Measurements from ENCODE around the gene ILDR2. TPM values are rescaled to one million over a fixed set of nuclear protein-coding genes. Genes with fewer than 3 reads are reported as not detected.
A peak's percentile ranks its signal among the peaks of the same experiment; 100 is the strongest.

ILDR2 gene
- total RNA-seq, 1 donor from 2014 or later, result 2.7 TPM

DNA sequence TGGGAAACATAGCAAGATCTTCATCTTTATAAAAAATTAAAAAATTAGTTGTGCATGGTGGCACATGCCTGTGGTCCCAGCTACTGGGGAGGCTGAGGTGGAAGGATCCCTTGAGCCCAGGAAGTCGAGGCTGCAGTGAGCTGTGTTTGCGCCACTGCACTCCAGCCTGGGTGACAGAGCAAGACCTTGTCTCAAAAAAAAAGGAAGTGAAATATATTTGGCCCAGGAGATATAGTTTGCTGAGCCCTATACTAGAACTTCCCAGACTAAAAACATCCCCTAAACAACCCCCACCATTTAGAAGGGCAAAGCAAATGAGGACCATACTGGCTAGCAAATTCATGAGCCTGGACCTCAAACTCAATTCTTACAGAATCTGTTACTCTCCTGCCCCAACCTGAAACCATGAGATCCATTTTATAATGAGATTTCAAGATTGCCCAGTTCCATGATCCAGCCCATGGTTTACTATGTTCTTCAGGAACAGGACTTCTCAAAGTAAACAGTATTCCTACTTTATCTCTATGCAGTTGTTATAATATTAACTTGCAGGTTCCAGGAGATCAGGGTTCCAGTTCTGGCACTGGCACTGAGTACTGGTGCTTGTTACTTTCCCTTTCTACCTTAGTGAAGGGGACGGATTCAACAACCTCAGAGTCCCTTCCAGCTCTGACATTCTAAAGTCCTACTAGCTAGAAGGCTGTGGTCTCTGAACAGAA, 50.4 kb downstream of the ILDR2 start:
- TF ChIP-seq, protein P1, sequence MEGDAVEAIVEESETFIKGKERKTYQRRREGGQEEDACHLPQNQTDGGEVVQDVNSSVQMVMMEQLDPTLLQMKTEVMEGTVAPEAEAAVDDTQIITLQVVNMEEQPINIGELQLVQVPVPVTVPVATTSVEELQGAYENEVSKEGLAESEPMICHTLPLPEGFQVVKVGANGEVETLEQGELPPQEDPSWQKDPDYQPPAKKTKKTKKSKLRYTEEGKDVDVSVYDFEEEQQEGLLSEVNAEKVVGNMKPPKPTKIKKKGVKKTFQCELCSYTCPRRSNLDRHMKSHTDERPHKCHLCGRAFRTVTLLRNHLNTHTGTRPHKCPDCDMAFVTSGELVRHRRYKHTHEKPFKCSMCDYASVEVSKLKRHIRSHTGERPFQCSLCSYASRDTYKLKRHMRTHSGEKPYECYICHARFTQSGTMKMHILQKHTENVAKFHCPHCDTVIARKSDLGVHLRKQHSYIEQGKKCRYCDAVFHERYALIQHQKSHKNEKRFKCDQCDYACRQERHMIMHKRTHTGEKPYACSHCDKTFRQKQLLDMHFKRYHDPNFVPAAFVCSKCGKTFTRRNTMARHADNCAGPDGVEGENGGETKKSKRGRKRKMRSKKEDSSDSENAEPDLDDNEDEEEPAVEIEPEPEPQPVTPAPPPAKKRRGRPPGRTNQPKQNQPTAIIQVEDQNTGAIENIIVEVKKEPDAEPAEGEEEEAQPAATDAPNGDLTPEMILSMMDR (IDR thresholded peaks at IDR 0.05), result no peak
- DNase-seq (ENCODE audit: low spot score), result no peak

DNA sequence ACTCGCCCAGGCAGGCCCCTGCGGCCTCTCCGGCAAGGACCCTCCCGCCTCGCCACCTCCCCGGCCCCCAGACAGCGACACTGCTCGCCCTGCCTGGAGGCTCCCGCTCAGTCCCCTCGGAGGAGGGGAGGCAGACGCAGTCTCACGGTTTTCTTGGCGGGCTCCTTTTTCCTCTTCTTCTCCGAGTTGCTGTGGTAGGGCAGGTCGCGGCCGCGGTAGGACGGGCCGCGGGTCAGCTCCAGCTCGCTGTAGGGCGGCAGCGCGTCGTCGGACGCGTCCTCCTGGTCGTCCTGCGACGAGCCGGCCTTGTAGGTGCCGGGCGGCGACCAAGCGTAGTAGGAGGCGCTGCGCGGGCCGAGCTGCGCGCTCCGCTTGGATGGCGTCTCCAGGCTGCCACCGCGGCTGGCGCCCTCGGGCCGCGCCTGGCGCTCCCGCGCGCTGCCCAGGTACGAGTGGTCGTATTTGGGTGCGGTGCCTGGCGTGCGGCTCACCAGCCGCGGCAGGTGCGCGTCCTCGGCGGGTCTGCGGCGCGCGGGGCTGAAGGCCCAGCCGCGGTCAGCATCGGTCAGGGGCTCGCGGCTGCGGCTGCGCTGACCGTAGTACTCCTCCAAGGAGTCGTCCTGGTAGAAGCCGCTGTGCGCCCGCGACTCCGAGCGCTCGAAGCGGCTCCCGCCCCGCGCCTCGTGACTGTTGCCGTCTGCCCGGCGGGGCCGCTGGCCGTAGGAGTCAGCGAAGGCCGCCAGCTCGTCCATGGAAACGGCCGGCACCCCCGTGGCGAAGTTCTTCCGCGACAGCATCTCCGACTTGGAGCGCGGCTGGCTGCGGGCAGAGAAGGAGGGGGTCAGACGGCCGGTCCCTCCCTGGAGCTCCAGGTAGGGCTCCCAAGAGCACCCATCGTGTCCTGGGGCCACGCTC, 54.5 kb downstream of the ILDR2 start:
- H3K4me3 Mint-ChIP-seq (ENCODE audit: unreplicated experiment), result peak overlapping the region; percentile 57
- H3K27me3 Mint-ChIP-seq (ENCODE audit: low read depth), result no peaks in the 10 kb centered on the region
- peak; percentile 65 for DNase-seq (ENCODE audit: low spot score)
- H3K27ac Mint-ChIP-seq (ENCODE audit: unreplicated experiment), result no peak overlapping the region
- no peaks in the 10 kb centered on the region for H3K36me3 Mint-ChIP-seq (ENCODE audit: low read depth)
- H3K4me1 Mint-ChIP-seq (ENCODE audit: low read depth), result peaks cover 20% of the 10 kb centered on the region
- no peaks in the 10 kb centered on the region for H3K9me3 Mint-ChIP-seq (ENCODE audit: low read depth)
- TF ChIP-seq, protein P1 (IDR thresholded peaks at IDR 0.05), result no peak

More for the DNA sequence above, 50.4 kb downstream of the ILDR2 start:
- Mint-ChIP-seq H3K27me3 (ENCODE audit: low read depth) (no peaks in the 10 kb centered on the region), H3K4me3 (ENCODE audit: unreplicated experiment) (no peak overlapping the region), H3K9me3 (ENCODE audit: low read depth) (peaks cover 3% of the 10 kb centered on the region), H3K27ac (ENCODE audit: unreplicated experiment) (peak overlapping the region; percentile 75), H3K36me3 (ENCODE audit: low read depth) (peaks cover 1% of the 10 kb centered on the region), H3K4me1 (ENCODE audit: low read depth) (peaks cover 16% of the 10 kb centered on the region)

DNA sequence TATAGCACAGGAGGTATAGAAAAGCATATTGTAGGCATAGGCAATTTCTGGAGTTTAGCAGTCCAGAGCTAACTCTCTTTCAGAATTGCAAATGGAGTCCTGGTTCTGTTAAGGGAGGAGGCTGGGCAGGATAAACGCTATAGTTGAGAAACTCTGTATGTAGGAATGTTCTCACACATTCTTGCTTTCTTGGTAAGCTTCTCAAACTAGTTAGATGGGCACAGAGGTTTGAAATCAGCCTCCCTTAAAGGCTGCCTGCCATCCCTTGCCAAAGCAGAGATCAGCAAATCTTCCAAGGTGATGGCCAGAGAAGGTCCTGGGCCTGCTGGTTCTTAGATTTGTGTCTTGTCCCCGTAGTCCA, 56.4 kb downstream of the ILDR2 start:
- no peaks in the 10 kb centered on the region for H3K27me3 Mint-ChIP-seq (ENCODE audit: low read depth)
- TF ChIP-seq, protein P1 (IDR thresholded peaks at IDR 0.05), result no peak
- DNase-seq (ENCODE audit: low spot score), result no peak
- no peaks in the 10 kb centered on the region for H3K9me3 Mint-ChIP-seq (ENCODE audit: low read depth)
- no peak overlapping the region for H3K4me3 Mint-ChIP-seq (ENCODE audit: unreplicated experiment)
- no peak overlapping the region for H3K27ac Mint-ChIP-seq (ENCODE audit: unreplicated experiment)
- no peaks in the 10 kb centered on the region for H3K36me3 Mint-ChIP-seq (ENCODE audit: low read depth)
- peaks cover 10% of the 10 kb centered on the region for H3K4me1 Mint-ChIP-seq (ENCODE audit: low read depth)

DNA sequence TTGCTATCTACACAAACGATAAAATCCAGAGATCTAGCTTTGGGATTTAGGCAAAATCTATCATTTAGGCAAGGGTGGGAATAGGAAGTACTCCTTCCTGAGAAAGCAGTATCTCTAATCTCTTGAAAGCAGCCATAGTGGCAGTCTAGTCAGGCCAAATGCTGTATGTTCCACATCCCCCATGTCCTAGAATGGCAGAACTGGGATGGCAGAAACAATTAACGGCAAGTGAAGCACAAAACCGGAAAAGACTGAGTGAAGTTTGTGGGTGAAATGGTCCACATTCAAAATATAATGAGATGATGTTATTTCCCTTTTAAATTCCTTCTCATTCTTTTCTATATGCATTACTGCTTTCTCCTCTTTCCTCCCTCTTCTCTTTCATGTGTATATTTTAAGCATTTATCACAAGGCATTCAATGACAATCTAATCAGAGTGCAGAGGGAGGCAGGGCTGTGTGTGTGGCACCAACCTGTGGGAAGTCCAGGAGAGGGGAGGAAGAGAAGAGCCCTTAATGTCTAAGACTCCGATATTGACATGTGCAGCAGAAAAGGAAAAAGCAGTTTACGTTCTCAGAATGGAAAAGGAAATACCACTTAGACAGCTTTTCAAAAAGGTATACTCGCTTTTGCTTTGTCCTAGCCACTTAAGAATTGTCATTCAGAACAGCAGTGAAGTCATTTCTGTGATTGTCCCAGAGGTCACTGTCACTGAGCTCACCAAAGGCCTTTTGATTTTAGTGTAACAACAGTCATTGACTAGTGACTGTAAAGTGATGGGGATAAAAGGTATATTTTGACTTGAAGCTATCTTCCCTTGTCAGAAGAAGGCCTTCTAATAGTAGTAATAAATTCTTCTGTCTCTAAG, 57.0 kb downstream of the ILDR2 start:
- no peaks in the 10 kb centered on the region for H3K36me3 Mint-ChIP-seq (ENCODE audit: low read depth)
- TF ChIP-seq, protein P1 (IDR thresholded peaks at IDR 0.05), result no peak
- H3K4me1 Mint-ChIP-seq (ENCODE audit: low read depth), result peaks cover 13% of the 10 kb centered on the region
- H3K9me3 Mint-ChIP-seq (ENCODE audit: low read depth), result no peaks in the 10 kb centered on the region
- no peak for DNase-seq (ENCODE audit: low spot score)
- H3K4me3 Mint-ChIP-seq (ENCODE audit: unreplicated experiment), result no peak overlapping the region
- no peak overlapping the region for H3K27ac Mint-ChIP-seq (ENCODE audit: unreplicated experiment)
- H3K27me3 Mint-ChIP-seq (ENCODE audit: low read depth), result no peaks in the 10 kb centered on the region

DNA sequence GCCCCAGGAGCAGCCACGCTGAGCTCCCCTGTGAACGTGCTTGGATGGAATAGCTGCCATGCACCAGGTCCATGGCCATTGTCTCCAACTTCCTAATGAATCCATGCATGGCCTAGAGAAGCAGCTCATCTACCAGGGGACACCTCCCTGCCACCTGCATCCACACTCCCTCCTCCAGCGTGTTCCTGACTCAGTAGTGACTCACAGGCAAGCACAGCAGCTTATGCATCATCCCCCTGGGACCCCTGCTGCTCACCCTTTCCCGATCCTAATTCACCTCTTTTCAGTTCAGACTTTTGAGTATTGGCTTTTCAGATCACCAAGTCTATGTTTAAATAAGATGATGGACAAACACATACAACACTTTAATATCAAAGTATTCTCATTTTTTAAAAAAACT, 59.4 kb downstream of the ILDR2 start:
- Mint-ChIP-seq H3K27me3 (ENCODE audit: low read depth) (peaks cover 2% of the 10 kb centered on the region), H3K36me3 (ENCODE audit: low read depth) (peaks cover 9% of the 10 kb centered on the region), H3K9me3 (ENCODE audit: low read depth) (peaks cover 9% of the 10 kb centered on the region), H3K4me1 (ENCODE audit: low read depth) (peaks cover 15% of the 10 kb centered on the region), H3K27ac (ENCODE audit: unreplicated experiment) (no peak overlapping the region), H3K4me3 (ENCODE audit: unreplicated experiment) (no peak overlapping the region)
- DNase-seq (ENCODE audit: low spot score), result no peak
- TF ChIP-seq, protein P1 (IDR thresholded peaks at IDR 0.05), result no peak
